ENCODE results near the gene GPR6. TPM values are rescaled to one million over a fixed set of nuclear protein-coding genes. Genes with fewer than 3 reads are reported as not detected.
A peak's percentile ranks its signal among the peaks of the same experiment; 100 is the strongest.

The GPR6 gene
- total and polyA plus RNA-seq, 9 of the 15 experiments (the other 6 are each of a cell fraction or from before 2014, with no cell fraction given), result not detected

DNA sequence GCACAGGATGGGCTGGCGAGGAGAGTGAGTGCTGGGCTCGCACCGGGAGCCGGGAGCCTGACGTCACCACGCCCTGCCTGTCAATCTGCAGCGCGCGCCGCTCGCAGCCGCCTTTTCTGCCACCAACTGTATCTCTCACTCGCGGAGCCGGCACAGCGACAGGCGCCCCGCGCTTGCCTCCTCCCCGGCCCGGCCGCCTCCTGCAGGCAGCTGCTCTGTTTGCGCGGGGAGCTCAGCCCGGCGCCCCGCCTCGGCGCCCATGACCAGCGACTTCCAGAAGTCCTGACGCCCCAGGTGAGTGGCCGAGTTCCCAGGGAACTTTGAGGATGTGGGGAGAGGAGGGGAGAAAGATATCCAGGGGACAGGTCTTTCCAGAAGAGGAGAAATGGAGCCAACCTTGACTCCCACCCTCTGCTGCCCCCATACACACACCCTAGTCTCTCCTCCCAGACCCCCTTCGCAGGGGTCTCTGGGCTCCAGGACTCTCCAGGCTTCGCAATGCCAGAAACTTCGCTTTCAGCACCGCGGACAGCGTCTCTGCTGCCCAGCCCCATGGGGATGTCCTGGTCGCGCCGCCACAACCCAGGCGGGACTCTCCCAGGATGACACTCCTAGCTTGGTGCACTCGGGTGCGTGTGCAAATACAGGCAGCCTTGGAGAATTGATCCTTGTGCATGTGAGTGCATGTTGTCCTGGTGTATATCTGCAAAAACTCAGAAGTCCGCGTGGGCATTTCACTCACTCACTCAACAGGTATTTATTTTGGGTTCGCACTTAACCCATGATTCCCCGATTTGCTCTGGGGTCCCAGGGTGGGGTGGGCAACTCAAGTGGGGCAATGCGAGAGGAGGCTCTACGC lies at the start of gene GPR6 (continued):
- TF ChIP-seq, protein P1, sequence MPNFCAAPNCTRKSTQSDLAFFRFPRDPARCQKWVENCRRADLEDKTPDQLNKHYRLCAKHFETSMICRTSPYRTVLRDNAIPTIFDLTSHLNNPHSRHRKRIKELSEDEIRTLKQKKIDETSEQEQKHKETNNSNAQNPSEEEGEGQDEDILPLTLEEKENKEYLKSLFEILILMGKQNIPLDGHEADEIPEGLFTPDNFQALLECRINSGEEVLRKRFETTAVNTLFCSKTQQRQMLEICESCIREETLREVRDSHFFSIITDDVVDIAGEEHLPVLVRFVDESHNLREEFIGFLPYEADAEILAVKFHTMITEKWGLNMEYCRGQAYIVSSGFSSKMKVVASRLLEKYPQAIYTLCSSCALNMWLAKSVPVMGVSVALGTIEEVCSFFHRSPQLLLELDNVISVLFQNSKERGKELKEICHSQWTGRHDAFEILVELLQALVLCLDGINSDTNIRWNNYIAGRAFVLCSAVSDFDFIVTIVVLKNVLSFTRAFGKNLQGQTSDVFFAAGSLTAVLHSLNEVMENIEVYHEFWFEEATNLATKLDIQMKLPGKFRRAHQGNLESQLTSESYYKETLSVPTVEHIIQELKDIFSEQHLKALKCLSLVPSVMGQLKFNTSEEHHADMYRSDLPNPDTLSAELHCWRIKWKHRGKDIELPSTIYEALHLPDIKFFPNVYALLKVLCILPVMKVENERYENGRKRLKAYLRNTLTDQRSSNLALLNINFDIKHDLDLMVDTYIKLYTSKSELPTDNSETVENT (CRISPR knock-in tag; IDR thresholded peaks at IDR 0.05), result no peak
- peak in 1 of 2 experiments; percentile 52; a peak in 1 of 4 replicates for TF ChIP-seq TEAD1 (CRISPR knock-in tag; IDR thresholded peaks at IDR 0.05)
- TF ChIP-seq RCOR1 (IDR thresholded peaks at IDR 0.05; ENCODE audit: borderline replicate concordance in 1 of 2, low read depth in 2 of 2, low read length in 2 of 2), result 0 out of 4 replicates have a peak, but pooled peaks of 1 of the 2 experiments have one; percentile 30
- TF ChIP-seq PHF20 (IDR thresholded peaks at IDR 0.05; ENCODE audit: partially characterized antibody), result no peak
- no peak for TF ChIP-seq SAFB (IDR thresholded peaks at IDR 0.05; ENCODE audit: borderline replicate concordance, low read depth, low read length)
- no peak for TF ChIP-seq CTBP1 (IDR thresholded peaks at IDR 0.05; ENCODE audit: borderline replicate concordance)
- no peak for TF ChIP-seq CAMTA2 (CRISPR knock-in tag; conservative IDR thresholded peaks at IDR 0.05)
- TF ChIP-seq ZNF408 (CRISPR knock-in tag; IDR thresholded peaks at IDR 0.05; ENCODE audit: low read depth), result no peak
- no peak for TF ChIP-seq DNMT1 (IDR thresholded peaks at IDR 0.05)
- no peak for TF ChIP-seq OTX1 (CRISPR knock-in tag; IDR thresholded peaks at IDR 0.05)
- no peak for TF ChIP-seq ZNF57 (CRISPR knock-in tag; IDR thresholded peaks at IDR 0.05)
- no peak for TF ChIP-seq POLR2G (IDR thresholded peaks at IDR 0.05; ENCODE audit: low read depth, low read length)
- TF ChIP-seq ZNF780A (CRISPR knock-in tag; IDR thresholded peaks at IDR 0.05), result no peak
- TF ChIP-seq, protein P2, sequence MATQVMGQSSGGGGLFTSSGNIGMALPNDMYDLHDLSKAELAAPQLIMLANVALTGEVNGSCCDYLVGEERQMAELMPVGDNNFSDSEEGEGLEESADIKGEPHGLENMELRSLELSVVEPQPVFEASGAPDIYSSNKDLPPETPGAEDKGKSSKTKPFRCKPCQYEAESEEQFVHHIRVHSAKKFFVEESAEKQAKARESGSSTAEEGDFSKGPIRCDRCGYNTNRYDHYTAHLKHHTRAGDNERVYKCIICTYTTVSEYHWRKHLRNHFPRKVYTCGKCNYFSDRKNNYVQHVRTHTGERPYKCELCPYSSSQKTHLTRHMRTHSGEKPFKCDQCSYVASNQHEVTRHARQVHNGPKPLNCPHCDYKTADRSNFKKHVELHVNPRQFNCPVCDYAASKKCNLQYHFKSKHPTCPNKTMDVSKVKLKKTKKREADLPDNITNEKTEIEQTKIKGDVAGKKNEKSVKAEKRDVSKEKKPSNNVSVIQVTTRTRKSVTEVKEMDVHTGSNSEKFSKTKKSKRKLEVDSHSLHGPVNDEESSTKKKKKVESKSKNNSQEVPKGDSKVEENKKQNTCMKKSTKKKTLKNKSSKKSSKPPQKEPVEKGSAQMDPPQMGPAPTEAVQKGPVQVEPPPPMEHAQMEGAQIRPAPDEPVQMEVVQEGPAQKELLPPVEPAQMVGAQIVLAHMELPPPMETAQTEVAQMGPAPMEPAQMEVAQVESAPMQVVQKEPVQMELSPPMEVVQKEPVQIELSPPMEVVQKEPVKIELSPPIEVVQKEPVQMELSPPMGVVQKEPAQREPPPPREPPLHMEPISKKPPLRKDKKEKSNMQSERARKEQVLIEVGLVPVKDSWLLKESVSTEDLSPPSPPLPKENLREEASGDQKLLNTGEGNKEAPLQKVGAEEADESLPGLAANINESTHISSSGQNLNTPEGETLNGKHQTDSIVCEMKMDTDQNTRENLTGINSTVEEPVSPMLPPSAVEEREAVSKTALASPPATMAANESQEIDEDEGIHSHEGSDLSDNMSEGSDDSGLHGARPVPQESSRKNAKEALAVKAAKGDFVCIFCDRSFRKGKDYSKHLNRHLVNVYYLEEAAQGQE (IDR thresholded peaks at IDR 0.05; ENCODE audit: borderline replicate concordance), result peak; percentile 99
- TF ChIP-seq, protein P2 (CRISPR knock-in tag; IDR thresholded peaks at IDR 0.05; ENCODE audit: low read depth), result peak; percentile 97
- TF ChIP-seq RBM39 (optimal IDR thresholded peaks at IDR 0.05; ENCODE audit: low read depth, low read length), result no peak
- TF ChIP-seq, protein P3, sequence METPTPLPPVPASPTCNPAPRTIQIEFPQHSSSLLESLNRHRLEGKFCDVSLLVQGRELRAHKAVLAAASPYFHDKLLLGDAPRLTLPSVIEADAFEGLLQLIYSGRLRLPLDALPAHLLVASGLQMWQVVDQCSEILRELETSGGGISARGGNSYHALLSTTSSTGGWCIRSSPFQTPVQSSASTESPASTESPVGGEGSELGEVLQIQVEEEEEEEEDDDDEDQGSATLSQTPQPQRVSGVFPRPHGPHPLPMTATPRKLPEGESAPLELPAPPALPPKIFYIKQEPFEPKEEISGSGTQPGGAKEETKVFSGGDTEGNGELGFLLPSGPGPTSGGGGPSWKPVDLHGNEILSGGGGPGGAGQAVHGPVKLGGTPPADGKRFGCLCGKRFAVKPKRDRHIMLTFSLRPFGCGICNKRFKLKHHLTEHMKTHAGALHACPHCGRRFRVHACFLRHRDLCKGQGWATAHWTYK (CRISPR knock-in tag; IDR thresholded peaks at IDR 0.05), result no peak
